GM10248 (cell line): ENCODE results near the gene SLC46A1.

ENCODE experiments used
- CTCF ChIA-PET: fragments of 300-600 bp; sonication (Branson Sonifier 250); formaldehyde crosslinking; extraction: SDS; loops from one replicate; lab custom pipeline; 2021; ENCODE audit warnings: antibody characterized with exemption; lab: Yijun Ruan, JAX
- POLR2A ChIA-PET: fragments of 350-650 bp; sonication (Branson Sonifier 250); formaldehyde crosslinking; extraction: SDS; loops from one replicate; lab custom pipeline; 2020; ENCODE audit warnings: antibody characterized with exemption; lab: Yijun Ruan, JAX
- DNase-seq: peaks from one replicate; pipeline ENCODE4 v3.0.0; 2012; ENCODE audit errors: extremely low spot score
- CTCF ChIP-seq: IDR thresholded peaks from 2 replicates; pipeline ENCODE4 v1.5.1; 2012; ENCODE audit warnings: mild to moderate bottlenecking, low read depth; ENCODE audit errors: extremely low read depth, missing control alignments, control extremely low read depth

The SLC46A1 gene

GRCh38 chr17:28346199-28346580, 59.8 kb downstream of the SLC46A1 start:
- no peak for DNase-seq
- TF ChIP-seq CTCF, result no peak
- ChIA-PET CTCF (interaction anchor here (0.7 to 3.8 kb wide), 4 partner anchors 8 to 107 kb away, joined by 3 to 18 read pairs (median 6); partner anchors contain the start of genes IFT20 and TNFAIP1), POLR2A (interaction anchor here (0.8 to 2.4 kb wide), 2 partner anchors 11 to 16 kb away, joined by 3 to 13 read pairs; partner anchors contain the start of genes IFT20 and TNFAIP1)

- ChIA-PET POLR2A (interaction anchor here (0.8 kb wide), 1 partner anchor 15 kb away, joined by 3 read pairs; no protein-coding TSS in a partner anchor), CTCF (interaction anchor here (0.9 to 3.8 kb wide), 5 partner anchors 9 to 106 kb away, joined by 3 to 18 read pairs (median 7); partner anchors contain the start of genes IFT20, POLDIP2 and TNFAIP1)
- TF ChIP-seq CTCF, result no peak
- no peak for DNase-seq
Observed at GRCh38 chr17:28345419-28346198, 60.4 kb downstream of the SLC46A1 start.
